Adipose tissue (tissue), 3 donors: Measurements from ENCODE around the gene NR1D2. TPM values are rescaled to one million over a fixed set of nuclear protein-coding genes. Genes with fewer than 3 reads are reported as not detected.
"Not testable (repeated sequence)": the region's sequence is repeated elsewhere in the genome, so short reads cannot be mapped to it uniquely, and the experiment has no call there.

Source experiments
- H3K27ac ChIP-seq: one replicate; pipeline ENCODE4 v1.5.1; 2013; ENCODE audit warnings: low read depth, low read length
- WGBS, 3 donors: extraction: QIAGEN DNeasy Blood & Tissue Kit; methylation state at CpG; one replicate each; pipeline ENCODE4 v1.1.7; 2013; 5-methylcytosine and 5-hydroxymethylcytosine counted together
- polyA plus RNA-seq, 3 donors: library from polyadenylated mRNA; stranded (reverse); fragments of 200-250 nt; gene quantifications; one replicate each; pipeline ENCODE4 v1.2.3, GENCODE V29; 2013
- donor health status: healthy with polysubstance abuse.
- donor health status: Bipolar disorder and iron deficiency.
- donor health status: healthy.

Gene NR1D2
- polyA plus RNA-seq: 10 to 100 TPM in 1 of 3 donors, 1 to 10 TPM in 2; 6.3 to 15.4 (median 7.6) TPM

- H3K27ac ChIP-seq: peak within 1 kb of the TSS; percentile 77
- 0% methylated on average over 34 to 87 of the region's 88 CpGs for WGBS, 3 donors
Observed at GRCh38 chr3:23944861-23945662, at the start of gene NR1D2. TSS of gene NR1D2 (plus strand) at chr3:23945286. CDS start at chr3:23945579, 293 bp downstream.

GRCh38 chr3:23900744-23901143 lies 44.3 kb upstream of the NR1D2 start:
- no peak overlapping the region for H3K27ac ChIP-seq
- WGBS, 3 donors: 68 to 84% (median 78%) methylated on average over 6 of the region's 6 CpGs

GRCh38 chr3:23904545-23904944 lies 40.5 kb upstream of the NR1D2 start:
- H3K27ac ChIP-seq: no peak overlapping the region

GRCh38 chr3:23909341-23909740 lies 35.7 kb upstream of the NR1D2 start:
- 84 to 91% (median 86%) methylated on average over 7 of the region's 7 CpGs for WGBS, 3 donors
- no peak overlapping the region for H3K27ac ChIP-seq

GRCh38 chr3:23911397-23911796 lies 33.7 kb upstream of the NR1D2 start:
- WGBS, 3 donors: 89 to 96% (median 94%) methylated on average over 2 of the region's 2 CpGs
- H3K27ac ChIP-seq: no peak overlapping the region

DNA sequence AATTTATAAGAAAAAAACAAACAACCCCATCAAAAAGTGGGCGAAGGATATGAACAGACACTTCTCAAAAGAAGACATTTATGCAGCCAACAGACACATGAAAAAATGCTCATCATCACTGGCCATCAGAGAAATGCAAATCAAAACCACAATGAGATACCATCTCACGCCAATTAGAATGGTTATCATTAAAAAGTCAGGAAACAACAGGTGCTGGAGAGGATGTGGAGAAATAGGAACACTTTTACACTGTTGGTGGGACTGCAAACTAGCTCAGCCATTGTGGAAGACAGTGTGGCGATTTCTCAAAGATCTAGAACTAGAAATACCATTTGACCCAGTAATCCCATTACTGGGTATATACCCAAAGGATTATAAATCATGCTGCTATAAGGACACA lies 32.8 kb upstream of the NR1D2 start:
- not testable (repeated sequence) for H3K27ac ChIP-seq
- WGBS, 3 donors: 82 to 89% (median 87%) methylated on average over 3 of the region's 3 CpGs

- H3K27ac ChIP-seq: no peak overlapping the region
- 80 to 94% (median 86%) methylated on average over 1 of the region's 1 CpG for WGBS, 3 donors
Observed at GRCh38 chr3:23913182-23913581, 31.9 kb upstream of the NR1D2 start.

- H3K27ac ChIP-seq: no peak overlapping the region
- 53 to 88% (median 84%) methylated on average over 3 of the region's 3 CpGs for WGBS, 3 donors
Observed at GRCh38 chr3:23913873-23914743, 31.0 kb upstream of the NR1D2 start.

DNA sequence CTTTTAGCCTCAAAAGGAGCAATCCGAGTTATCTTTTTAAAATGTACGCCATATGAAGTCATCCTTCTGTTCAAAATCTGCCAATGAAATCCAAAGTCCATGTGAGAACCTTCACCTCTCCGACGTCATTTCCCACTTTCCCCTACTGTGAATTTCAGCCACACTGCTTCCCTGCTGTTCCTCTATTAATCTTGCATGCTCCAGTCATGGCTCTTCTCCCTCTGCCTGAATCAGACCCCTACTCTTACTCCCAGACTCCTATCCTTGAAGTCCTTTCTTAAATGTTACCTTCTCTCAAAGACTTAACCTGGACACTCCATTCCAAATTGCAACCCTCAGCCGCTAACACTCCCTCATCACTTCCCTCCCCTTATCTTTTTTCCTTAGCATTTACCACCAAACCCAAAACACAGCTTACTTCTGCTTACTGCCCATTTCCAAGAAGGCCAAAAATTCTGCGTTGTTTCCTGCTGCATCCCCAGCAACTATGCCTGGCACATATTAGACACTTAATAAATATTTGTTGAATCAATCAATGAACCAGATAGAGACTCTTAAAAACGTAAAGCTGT lies 29.5 kb upstream of the NR1D2 start:
- WGBS, 3 donors: 47 to 54% (median 52%) methylated on average over 7 of the region's 7 CpGs
- H3K27ac ChIP-seq: peak overlapping the region; percentile 42

DNA sequence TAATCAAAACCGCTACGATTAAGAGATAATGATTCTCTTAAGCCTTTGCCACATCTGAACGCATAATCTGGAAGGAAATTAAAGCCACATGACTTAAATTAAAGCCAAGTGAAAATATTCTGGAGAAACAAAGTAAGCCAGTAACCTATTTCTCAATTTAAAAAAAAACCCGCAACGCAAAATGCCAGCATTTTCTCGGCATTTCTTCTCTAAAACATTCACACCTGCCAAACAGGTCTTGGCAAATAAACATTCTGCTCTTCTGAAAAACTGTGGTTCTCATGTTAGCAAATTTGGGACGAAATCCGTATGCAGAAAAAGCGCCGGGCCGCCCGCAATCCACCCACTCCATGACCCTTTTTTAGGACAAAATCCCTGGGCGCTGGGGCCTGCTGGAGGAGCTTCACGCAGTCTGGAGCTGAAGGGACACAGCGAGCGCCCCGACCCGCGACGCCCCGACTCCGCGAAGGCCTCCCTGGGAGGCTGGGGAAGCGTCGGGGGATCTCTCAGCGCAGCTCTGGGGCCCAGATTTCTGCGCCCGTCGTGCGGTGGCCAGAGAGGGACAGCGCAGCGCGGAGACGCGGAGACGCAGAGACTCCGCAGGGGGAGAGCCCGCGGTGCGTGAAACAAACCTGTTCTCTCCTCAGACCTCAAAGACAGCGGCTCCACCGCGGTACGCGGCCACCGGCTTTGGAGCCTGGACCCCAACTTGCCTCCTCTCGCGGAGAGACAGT lies 28.8 kb upstream of the NR1D2 start:
- no peak overlapping the region for H3K27ac ChIP-seq
- 1 to 2% (median 1%) methylated on average over 48 of the region's 48 CpGs for WGBS, 3 donors

- WGBS, 3 donors: 0% methylated on average over 63 to 64 of the region's 64 CpGs
- peak within 1 kb of the TSS; percentile 42 for H3K27ac ChIP-seq
Observed at GRCh38 chr3:23916886-23917678, 28.0 kb upstream of the NR1D2 start, which contains the start of the genes NKIRAS1 and RPL15. TSS of gene NKIRAS1 (minus strand) at chr3:23916990. CDS start at chr3:23910904, 6,086 bp downstream. TSS of gene RPL15 (plus strand) at chr3:23917132. CDS start at chr3:23917860, 728 bp downstream.

DNA sequence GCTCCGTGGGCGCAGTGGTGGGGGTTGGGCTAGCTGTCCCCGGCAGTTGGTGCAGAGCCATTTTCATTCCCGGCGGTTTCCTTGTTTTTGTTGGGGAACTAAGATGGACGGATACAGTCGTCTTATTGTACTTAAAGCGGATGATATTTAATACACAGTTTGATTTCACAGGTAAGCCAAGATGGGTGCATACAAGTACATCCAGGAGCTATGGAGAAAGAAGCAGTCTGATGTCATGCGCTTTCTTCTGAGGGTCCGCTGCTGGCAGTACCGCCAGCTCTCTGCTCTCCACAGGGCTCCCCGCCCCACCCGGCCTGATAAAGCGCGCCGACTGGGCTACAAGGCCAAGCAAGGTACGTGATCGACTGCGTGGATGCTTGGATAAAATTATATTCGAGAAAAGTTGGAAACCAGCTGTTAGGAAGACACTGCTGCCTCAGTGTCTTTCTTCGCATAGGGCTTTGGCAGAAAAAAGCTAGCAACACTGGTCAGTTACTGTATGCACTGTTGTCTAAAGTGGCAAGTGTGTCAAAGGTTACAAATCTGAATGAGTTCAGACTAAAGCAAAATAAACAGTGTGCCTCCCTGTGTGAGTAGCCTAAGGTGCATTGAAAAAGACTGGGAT lies 27.3 kb upstream of the NR1D2 start:
- 0 to 1% (median 1%) methylated on average over 18 to 20 of the region's 21 CpGs for WGBS, 3 donors
- not testable (repeated sequence) for H3K27ac ChIP-seq

DNA sequence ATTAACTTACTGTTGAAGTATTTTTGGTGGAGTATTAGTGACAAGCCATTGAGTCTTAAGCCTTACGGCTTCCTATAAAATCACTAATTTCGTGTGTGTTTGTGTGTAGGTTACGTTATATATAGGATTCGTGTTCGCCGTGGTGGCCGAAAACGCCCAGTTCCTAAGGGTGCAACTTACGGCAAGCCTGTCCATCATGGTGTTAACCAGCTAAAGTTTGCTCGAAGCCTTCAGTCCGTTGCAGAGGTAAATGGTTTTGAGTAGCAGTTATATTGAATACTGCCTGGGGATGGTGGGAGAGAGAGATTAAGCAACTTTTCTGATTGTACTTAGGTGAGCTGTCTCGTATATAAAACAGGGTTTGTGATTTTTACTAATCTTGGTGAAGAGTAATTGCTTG lies 26.8 kb upstream of the NR1D2 start:
- WGBS, 3 donors: 19 to 29% (median 22%) methylated on average over 12 of the region's 12 CpGs
- not testable (repeated sequence) for H3K27ac ChIP-seq

- 77 to 83% (median 79%) methylated on average over 2 of the region's 2 CpGs for WGBS, 3 donors
- no peak overlapping the region for H3K27ac ChIP-seq
Observed at GRCh38 chr3:23919628-23920027, 25.5 kb upstream of the NR1D2 start.

- no peak overlapping the region for H3K27ac ChIP-seq
- WGBS, 3 donors: 82 to 90% (median 86%) methylated on average over 5 of the region's 5 CpGs
Observed at GRCh38 chr3:23920151-23920655, 24.9 kb upstream of the NR1D2 start.

DNA sequence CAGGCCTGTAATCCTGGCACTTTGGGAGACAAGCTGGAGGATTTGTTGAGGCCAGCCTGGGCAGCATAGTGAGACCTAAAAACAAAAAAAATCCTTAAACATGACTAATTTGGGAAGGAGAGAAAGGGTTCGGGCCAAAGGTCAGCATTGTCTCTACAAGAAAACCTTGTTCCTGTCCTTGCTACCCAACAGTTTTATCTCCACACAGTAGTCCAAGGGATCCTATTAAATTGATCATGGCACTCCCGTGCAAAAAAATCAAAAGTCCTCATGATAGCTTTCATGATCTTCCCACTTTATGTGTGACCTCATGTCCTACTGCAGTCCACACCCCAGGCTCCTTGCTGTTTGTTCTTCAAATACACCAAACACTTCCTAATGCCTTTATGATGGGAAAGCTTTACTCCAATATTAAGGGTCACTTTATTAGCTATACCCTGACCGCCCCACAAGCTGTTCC lies 24.0 kb upstream of the NR1D2 start:
- WGBS, 3 donors: 90 to 93% (median 91%) methylated on average over 3 of the region's 3 CpGs
- H3K27ac ChIP-seq: no peak overlapping the region

DNA sequence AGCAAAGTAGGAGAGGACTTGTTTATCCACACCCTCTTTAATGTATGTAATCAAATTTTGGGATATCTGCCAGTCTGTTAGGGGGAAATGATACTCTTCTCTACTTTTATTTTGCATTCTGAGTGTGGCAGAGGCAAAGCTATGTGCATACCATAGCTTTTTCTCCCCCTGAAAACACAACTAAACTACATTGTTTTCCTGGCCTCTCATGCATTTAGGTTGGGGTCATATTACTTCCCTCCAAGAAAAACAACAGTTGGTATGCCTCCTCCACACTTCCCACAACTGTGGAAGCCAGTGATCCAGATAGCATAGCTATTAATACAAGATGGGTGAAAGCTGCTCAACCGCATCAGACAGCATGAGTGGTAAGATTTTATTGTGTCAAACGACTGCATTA lies 21.3 kb upstream of the NR1D2 start:
- WGBS, 3 donors: 71 to 87% (median 80%) methylated on average over 2 of the region's 2 CpGs

More for the DNA sequence above, 21.3 kb upstream of the NR1D2 start:
- H3K27ac ChIP-seq: no peak overlapping the region
